Keratinocyte (primary cell): ENCODE measurements around the gene FAM83E. TPM values are rescaled to one million over a fixed set of nuclear protein-coding genes. Genes with fewer than 3 reads are reported as not detected.

Experiments used
- DNase-seq: peaks from one replicate; pipeline ENCODE4 v3.0.0-alpha.2; 2011; ENCODE audit warnings: low read depth, missing footprints, low spot score
- FAIRE-seq: peaks from 2 replicates; lab custom pipeline; 2011; peaks lifted over from hg19 to GRCh38; lab: Jason Lieb, UNC
- H2AFZ ChIP-seq: 2 replicates; pipeline ENCODE4 v1.6.0; 2012; ENCODE audit warnings: low read length, control low read depth, inconsistent platforms; ENCODE audit not compliant: control insufficient read depth
- H3K27ac ChIP-seq: 2 replicates; pipeline ENCODE4 v1.5.1; 2011; ENCODE audit warnings: low read length; ENCODE audit not compliant: control insufficient read depth, insufficient read depth
- H3K27me3 ChIP-seq: 3 replicates; pipeline ENCODE4 v1.6.0; 2011; ENCODE audit warnings: low read length; ENCODE audit not compliant: control insufficient read depth, insufficient read depth; ENCODE audit errors: extremely low read depth
- H3K36me3 ChIP-seq, 2 experiments: 2 replicates in 1 of 2; 3 replicates in 1 of 2; pipeline ENCODE4 v1.5.1; 2011; ENCODE audit warnings: low read length in 2 of 2, mild to moderate bottlenecking in 1 of 2; ENCODE audit not compliant: control insufficient read depth in 2 of 2, insufficient read depth in 2 of 2; ENCODE audit errors: extremely low read depth in 1 of 2
- H3K4me1 ChIP-seq: 3 replicates; pipeline ENCODE4 v1.5.1; 2011; ENCODE audit warnings: low read length; ENCODE audit not compliant: control insufficient read depth, insufficient read depth; ENCODE audit errors: extremely low read depth
- H3K4me2 ChIP-seq: 3 replicates; pipeline ENCODE4 v1.6.0; 2011; ENCODE audit warnings: low read depth, low read length; ENCODE audit not compliant: control insufficient read depth, insufficient read depth; ENCODE audit errors: extremely low read depth
- H3K4me3 ChIP-seq, 3 experiments: fragments of 200-600 bp in 1 of 3; sonication (generic) in 1 of 3; 2 replicates in 2 of 3; 3 replicates in 1 of 3; pipeline ENCODE4 v1.5.1; 2011 to 2016; ENCODE audit warnings: low read length in 3 of 3, mild to moderate bottlenecking in 3 of 3, control low read depth in 2 of 3, inconsistent platforms in 1 of 3, low read depth in 1 of 3, mixed read lengths in 1 of 3, mixed run types in 1 of 3, moderate library complexity in 1 of 3; ENCODE audit not compliant: control insufficient read depth in 2 of 3, insufficient read depth in 2 of 3; ENCODE audit errors: extremely low read depth in 1 of 3
- H3K79me2 ChIP-seq: 2 replicates; pipeline ENCODE4 v1.6.0; 2012; ENCODE audit warnings: low read length; ENCODE audit not compliant: control insufficient read depth, insufficient read depth
- H3K9ac ChIP-seq: 3 replicates; pipeline ENCODE4 v1.6.0; 2011; ENCODE audit warnings: low read length; ENCODE audit not compliant: control insufficient read depth, insufficient read depth; ENCODE audit errors: extremely low read depth
- H3K9me1 ChIP-seq: 3 replicates; pipeline ENCODE4 v1.6.0; 2011; ENCODE audit warnings: low read length; ENCODE audit not compliant: control insufficient read depth, insufficient read depth; ENCODE audit errors: extremely low read depth
- H3K9me3 ChIP-seq: 2 replicates; pipeline ENCODE4 v1.5.1; 2012; ENCODE audit warnings: low read depth, low read length; ENCODE audit not compliant: control insufficient read depth
- H4K20me1 ChIP-seq: 3 replicates; pipeline ENCODE4 v1.6.0; 2011; ENCODE audit warnings: low read length; ENCODE audit not compliant: control insufficient read depth, insufficient read depth; ENCODE audit errors: extremely low read depth
- EZH2 ChIP-seq: IDR thresholded peaks from one replicate; pipeline ENCODE4 v1.6.1; 2012; ENCODE audit warnings: inconsistent platforms, mild to moderate bottlenecking, low read length, moderate library complexity
- dilution Hi-C: fragments of 300-500 bp; cut with MboI; formaldehyde crosslinking; loops from one replicate; pipeline ENCODE4 v1.7.0; 2020; ENCODE audit warnings: low sequenced_read_pairs; ENCODE audit not compliant: extremely low pct_ligation_motif_present
- polyA plus RNA-seq, 5 experiments: library from polyadenylated mRNA; depleted of rRNA in 3 of 5; stranded (reverse) in 3 of 5; stranded (forward) in 1 of 5; unstranded in 1 of 5; fragments of >200 nt; gene quantifications; 1 replicate in 1 of 5; 2 replicates in 3 of 5; 3 replicates in 1 of 5; pipeline versions ENCODE4 v1.2.1 to v1.2.3, GENCODE V29; 2011 to 2012; ENCODE audit warnings: missing spikeins in 2 of 5, low read depth in 1 of 5, low replicate concordance in 1 of 5
- TF ChIP-seq, protein P1 (sequence below), 3 experiments: IDR thresholded peaks in 1 of 3; conservative IDR thresholded peaks in 1 of 3; optimal IDR thresholded peaks in 1 of 3; 2 replicates in 2 of 3; 3 replicates in 1 of 3; pipeline versions ENCODE3 to v1.5.1; 2011; ENCODE audit warnings: low read length in 3 of 3, mild to moderate bottlenecking in 3 of 3, moderate library complexity in 2 of 3, control low read depth in 1 of 3, inconsistent platforms in 1 of 3; ENCODE audit not compliant: insufficient read depth in 2 of 3; ENCODE audit errors: extremely low read depth in 1 of 3

Gene FAM83E
- polyA plus RNA-seq, 1 donor (not counting 4 experiments of a cell fraction or from before 2014, with no cell fraction given): 0.17 TPM

DNA sequence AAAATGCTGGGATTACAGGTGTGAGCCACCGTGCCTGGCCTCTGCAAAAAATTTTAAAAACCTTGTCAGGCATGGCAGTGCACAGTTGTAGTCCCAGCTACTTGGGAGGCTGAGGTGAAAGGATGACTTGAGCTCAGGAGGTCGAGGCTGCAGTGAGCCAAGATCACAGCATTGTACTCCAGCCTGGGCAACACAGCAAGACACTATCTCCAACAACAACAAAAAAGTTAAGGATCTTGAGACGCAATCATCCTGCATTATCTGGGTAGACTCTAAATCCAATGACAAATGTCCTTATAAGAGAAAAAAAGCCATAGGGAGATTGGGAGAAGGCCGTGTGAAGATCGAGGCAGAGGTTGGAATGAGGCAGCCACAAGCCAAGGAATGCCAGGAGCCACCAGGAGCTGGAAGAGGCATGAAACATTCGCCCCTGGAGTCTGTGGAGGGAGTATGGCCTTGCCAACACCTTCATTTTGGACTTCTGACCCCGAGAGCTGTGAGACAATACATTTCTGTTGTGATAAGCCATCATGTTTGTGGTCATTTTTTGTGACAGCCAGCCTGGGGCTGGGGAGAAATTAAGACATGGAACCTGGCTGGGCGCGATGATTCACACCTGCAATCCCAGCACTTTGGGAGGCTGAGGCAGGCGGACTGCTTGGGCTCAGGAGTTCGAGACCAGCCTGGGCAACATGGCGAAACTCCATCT, 36.3 kb upstream of the FAM83E start:
- H3K79me2 ChIP-seq: no peaks in the 10 kb centered on the region
- no peak overlapping the region for H3K4me2 ChIP-seq
- no peak overlapping the region for H3K4me3 ChIP-seq
- FAIRE-seq (no peak), DNase-seq (no peak)
- H4K20me1 ChIP-seq: no peaks in the 10 kb centered on the region
- no peak for TF ChIP-seq EZH2
- TF ChIP-seq, protein P1, sequence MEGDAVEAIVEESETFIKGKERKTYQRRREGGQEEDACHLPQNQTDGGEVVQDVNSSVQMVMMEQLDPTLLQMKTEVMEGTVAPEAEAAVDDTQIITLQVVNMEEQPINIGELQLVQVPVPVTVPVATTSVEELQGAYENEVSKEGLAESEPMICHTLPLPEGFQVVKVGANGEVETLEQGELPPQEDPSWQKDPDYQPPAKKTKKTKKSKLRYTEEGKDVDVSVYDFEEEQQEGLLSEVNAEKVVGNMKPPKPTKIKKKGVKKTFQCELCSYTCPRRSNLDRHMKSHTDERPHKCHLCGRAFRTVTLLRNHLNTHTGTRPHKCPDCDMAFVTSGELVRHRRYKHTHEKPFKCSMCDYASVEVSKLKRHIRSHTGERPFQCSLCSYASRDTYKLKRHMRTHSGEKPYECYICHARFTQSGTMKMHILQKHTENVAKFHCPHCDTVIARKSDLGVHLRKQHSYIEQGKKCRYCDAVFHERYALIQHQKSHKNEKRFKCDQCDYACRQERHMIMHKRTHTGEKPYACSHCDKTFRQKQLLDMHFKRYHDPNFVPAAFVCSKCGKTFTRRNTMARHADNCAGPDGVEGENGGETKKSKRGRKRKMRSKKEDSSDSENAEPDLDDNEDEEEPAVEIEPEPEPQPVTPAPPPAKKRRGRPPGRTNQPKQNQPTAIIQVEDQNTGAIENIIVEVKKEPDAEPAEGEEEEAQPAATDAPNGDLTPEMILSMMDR (optimal IDR thresholded peaks at IDR 0.05 in 1 of 3, IDR thresholded peaks at IDR 0.05 in 1 of 3, conservative IDR thresholded peaks at IDR 0.05 in 1 of 3; ENCODE audit: extremely low read depth in 1 of 3, insufficient read depth in 2 of 3, low read length in 3 of 3): no peak
- no peak overlapping the region for H2AFZ ChIP-seq
- no peak overlapping the region for H3K27ac ChIP-seq
- no peaks in the 10 kb centered on the region for H3K36me3 ChIP-seq
- peaks cover 8% of the 10 kb centered on the region for H3K4me1 ChIP-seq
- no peaks in the 10 kb centered on the region for H3K27me3 ChIP-seq
- no peaks in the 10 kb centered on the region for H3K9me3 ChIP-seq
- dilution Hi-C loops: no loop called here
- H3K9ac ChIP-seq: no peak overlapping the region
- H3K9me1 ChIP-seq: no peaks in the 10 kb centered on the region

DNA sequence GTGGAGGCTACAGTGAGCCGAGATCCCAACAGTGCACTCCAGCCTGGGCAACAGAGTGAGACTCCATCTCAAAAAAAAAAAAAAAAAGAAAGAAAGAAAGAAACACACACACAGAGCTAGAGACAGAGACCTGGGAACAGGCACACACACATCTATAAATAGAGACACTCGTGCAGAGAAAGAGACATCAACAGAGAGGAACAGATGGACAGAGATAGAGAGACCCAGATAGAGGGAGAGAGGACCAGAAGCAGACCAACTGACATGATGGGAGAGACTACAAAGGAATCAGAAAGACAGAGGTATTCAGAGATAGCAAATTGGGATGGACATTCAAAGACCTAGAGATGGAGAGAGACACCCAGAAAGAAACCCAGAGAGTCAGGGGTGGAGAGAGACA, 33.3 kb upstream of the FAM83E start:
- DNase-seq (no peak), FAIRE-seq (no peak)
- Histone ChIP-seq H3K4me2 (no peak overlapping the region), H3K4me1 (peaks cover 20% of the 10 kb centered on the region), H3K36me3 (no peaks in the 10 kb centered on the region), H3K27me3 (peaks cover 5% of the 10 kb centered on the region), H3K9me3 (no peaks in the 10 kb centered on the region), H4K20me1 (no peaks in the 10 kb centered on the region), H3K79me2 (no peaks in the 10 kb centered on the region), H3K9ac (no peak overlapping the region), H3K9me1 (no peaks in the 10 kb centered on the region), H3K27ac (no peak overlapping the region), H3K4me3 (no peak overlapping the region), H2AFZ (no peak overlapping the region)
- dilution Hi-C loops: no loop called here
- TF ChIP-seq, protein P1 (optimal IDR thresholded peaks at IDR 0.05 in 1 of 3, IDR thresholded peaks at IDR 0.05 in 1 of 3, conservative IDR thresholded peaks at IDR 0.05 in 1 of 3; ENCODE audit: extremely low read depth in 1 of 3, insufficient read depth in 2 of 3, low read length in 3 of 3): no peak
- no peak for TF ChIP-seq EZH2
